ENCODE measurements around the gene TREH. TPM values are rescaled to one million over a fixed set of nuclear protein-coding genes. Genes with fewer than 3 reads are reported as not detected.

The TREH gene
- total and polyA plus RNA-seq, 2 of the 8 experiments (the other 6 are each of a cell fraction or from before 2014, with no cell fraction given): 0.03 TPM; not detected in 1

DNA sequence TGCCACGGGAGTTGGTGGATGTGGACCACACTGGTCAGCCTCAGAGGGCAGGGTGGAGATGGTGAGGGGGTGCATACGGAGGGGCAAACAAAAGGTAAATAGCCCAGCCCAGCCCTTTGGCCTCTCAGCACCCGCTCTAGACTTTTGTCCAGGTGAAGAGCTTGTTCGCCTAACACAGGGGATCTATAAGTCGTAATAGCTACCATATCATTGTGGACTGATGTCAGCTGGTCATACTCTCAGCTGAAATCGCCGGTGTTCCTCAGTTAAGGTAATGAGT, 27.0 kb upstream of the TREH start (continued):
- TF ChIP-seq ATF2 (IDR thresholded peaks at IDR 0.05; ENCODE audit: low read length) (no peak), SP1 (IDR thresholded peaks at IDR 0.05; ENCODE audit: low read depth, low read length) (no peak), FOSL1 (IDR thresholded peaks at IDR 0.05; ENCODE audit: insufficient read depth, low read depth, low read length) (no peak)
